Breast epithelium (tissue), 4 donors: ENCODE measurements around the gene MAST3. TPM values are rescaled to one million over a fixed set of nuclear protein-coding genes. Genes with fewer than 3 reads are reported as not detected.

Source experiments
- DNase-seq, 2 donors: peaks; one replicate each; pipeline ENCODE4 v3.0.0-alpha.2; 2019; ENCODE audit warnings: low spot score in 2 of 2
- H3K27ac ChIP-seq, 2 donors: fragments of 200-600 bp; sonication (generic) in 1 of 2; one replicate each; pipeline ENCODE4 v1.5.1; 2016 to 2019; ENCODE audit warnings: mild to moderate bottlenecking in 1 of 2
- H3K27me3 ChIP-seq, 2 donors: fragments of 200-600 bp; sonication (generic) in 1 of 2; one replicate each; pipeline versions ENCODE4 v1.5.1 to v1.6.0; 2017 to 2019; ENCODE audit warnings: control low read depth in 1 of 2, mild to moderate bottlenecking in 1 of 2
- H3K36me3 ChIP-seq: fragments of 200-600 bp; one replicate; pipeline ENCODE4 v1.5.1; 2019
- H3K4me1 ChIP-seq, 2 donors: fragments of 200-600 bp; sonication (generic); one replicate each; pipeline ENCODE4 v1.5.1; 2016 to 2019; ENCODE audit warnings: control low read depth in 1 of 2
- H3K4me3 ChIP-seq, 3 donors: fragments of 200-600 bp; sonication (generic); 1 replicate in 2 of 3; 2 replicates in 1 of 3; pipeline ENCODE4 v1.5.1; 2016 to 2019; ENCODE audit warnings: mild to moderate bottlenecking in 3 of 3, moderate library complexity in 2 of 3
- H3K9me3 ChIP-seq, 2 donors: fragments of 200-600 bp; sonication (generic) in 1 of 2; one replicate each; pipeline ENCODE4 v1.5.1; 2016 to 2019; ENCODE audit warnings: control low read depth in 1 of 2
- CTCF ChIP-seq, 3 donors: fragments of 450-650 bp; IDR thresholded peaks; one replicate each; pipeline ENCODE4 v1.5.1; 2016 to 2017; ENCODE audit warnings: antibody characterized with exemption in 3 of 3, mild to moderate bottlenecking in 3 of 3, moderate library complexity in 3 of 3
- POLR2A ChIP-seq: fragments of 450-650 bp; IDR thresholded peaks from one replicate; pipeline ENCODE4 v1.6.1; 2016; ENCODE audit warnings: antibody characterized with exemption, mild to moderate bottlenecking, moderate library complexity
- POLR2AphosphoS5 ChIP-seq, 3 donors: sonication (generic); formaldehyde crosslinking; IDR thresholded peaks; one replicate each; pipeline ENCODE4 v1.6.1; 2017; ENCODE audit warnings: antibody characterized with exemption in 3 of 3
- intact Hi-C: fragments of 100-400 bp; cut with DNase I; formaldehyde crosslinking; loops from one replicate; pipeline ENCODE4 v1.15.1; 2023; ENCODE audit warnings: low total_unique reads
- total RNA-seq, 3 donors: library from RNA; depleted of rRNA; stranded (reverse); fragments of >200 nt; gene quantifications; one replicate each; pipeline ENCODE4 v1.1.0, GENCODE V29; 2016

Gene MAST3
- 1 to 10 TPM; 5.6 to 8.5 (median 6.2) TPM for total RNA-seq

DNA sequence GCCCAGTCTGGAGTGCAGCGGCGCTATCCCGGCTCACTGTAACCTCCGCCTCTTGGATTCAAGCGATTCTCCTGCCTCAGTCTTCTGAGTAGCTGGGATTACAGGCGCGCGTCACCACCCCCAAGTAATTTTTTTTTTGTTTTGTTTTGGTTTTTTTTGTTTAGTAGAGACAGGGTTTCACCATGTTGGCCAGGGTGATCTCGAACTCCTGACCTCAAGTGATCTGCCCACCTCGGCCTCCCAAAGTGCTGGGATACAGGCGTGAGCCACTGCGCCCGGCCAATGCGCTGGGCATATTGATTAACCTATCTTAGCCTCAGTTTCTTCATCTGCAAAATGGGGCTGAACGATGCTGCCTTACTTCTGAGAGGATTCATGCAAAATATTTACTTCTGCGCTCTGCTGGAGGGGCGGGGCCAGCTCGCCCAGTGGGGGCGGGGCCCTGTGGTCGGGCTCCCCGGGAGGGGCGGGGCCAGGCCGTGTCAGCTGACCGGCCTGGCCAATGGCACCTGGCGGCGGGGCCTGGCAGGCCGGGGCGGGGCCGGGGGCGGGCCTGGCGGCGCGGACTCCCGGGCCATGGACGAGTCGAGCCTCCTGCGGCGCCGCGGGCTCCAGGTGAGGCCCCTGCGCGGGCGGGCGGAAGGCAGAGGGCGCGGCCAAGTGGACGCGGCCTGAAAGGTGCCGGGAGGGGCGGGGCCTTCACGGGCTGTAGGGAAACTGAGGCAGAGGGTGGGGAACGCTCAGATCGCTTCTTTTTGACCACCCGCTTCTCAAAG, at the start of gene MAST3:
Gene MAST3, plus strand, starts transcription at position 562 of the 776 bp plus-strand sequence. Its CDS starts 15 bp downstream, at position 577.
- no peaks in the 10 kb centered on the region for H3K36me3 ChIP-seq
- intact Hi-C loops = no loop called here
- no peak within 1 kb of the TSS for H3K27ac ChIP-seq
- DNase-seq = peak; percentile 80 to 84
- peak within 1 kb of the TSS; percentile 23 to 62 (median 54) for H3K4me3 ChIP-seq
- no peaks in the 10 kb centered on the region for H3K27me3 ChIP-seq
- H3K9me3 ChIP-seq = no peaks in the 10 kb centered on the region
- TF ChIP-seq POLR2AphosphoS5 (IDR thresholded peaks at IDR 0.05) = no peak
- TF ChIP-seq CTCF (IDR thresholded peaks at IDR 0.05) = no peak
- TF ChIP-seq POLR2A = no peak
- peaks cover 0 to 11% of the 10 kb centered on the region in 2 donors for H3K4me1 ChIP-seq

DNA sequence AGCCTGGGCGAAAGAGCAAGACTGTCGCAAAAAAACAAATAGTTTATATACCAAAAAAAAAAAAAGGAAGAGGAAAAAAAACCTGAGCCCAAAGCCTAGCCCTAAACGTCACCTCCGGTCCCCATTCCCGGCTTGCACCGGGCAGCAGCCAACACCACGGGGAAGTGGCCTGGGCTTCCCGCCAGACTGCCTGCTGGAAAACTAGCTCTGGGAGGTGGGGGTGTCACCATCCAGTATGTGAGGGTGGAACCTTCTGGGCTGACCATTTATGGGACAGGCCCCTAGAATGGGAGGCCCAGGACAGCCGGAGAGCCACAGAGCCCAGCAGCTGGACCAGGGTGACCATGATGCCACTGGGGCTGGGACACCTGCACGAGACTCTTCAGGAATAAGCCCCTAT, 48.2 kb upstream of the MAST3 start:
- H3K27me3 ChIP-seq = no peaks in the 10 kb centered on the region
- TF ChIP-seq POLR2A (no peak), POLR2AphosphoS5 (IDR thresholded peaks at IDR 0.05) (peak in 2 of 3 donors; percentile 48 to 60), CTCF (IDR thresholded peaks at IDR 0.05) (no peak)
- DNase-seq = peak; percentile 64 to 77
- peaks cover 5 to 11% of the 10 kb centered on the region in 2 donors for H3K4me1 ChIP-seq
- intact Hi-C loops = no loop called here
- no peaks in the 10 kb centered on the region for H3K36me3 ChIP-seq
- no peak overlapping the region for H3K4me3 ChIP-seq
- no peaks in the 10 kb centered on the region for H3K9me3 ChIP-seq
- peak overlapping the region; percentile 69 to 87 for H3K27ac ChIP-seq

GRCh38 chr19:18051887-18052286, 45.7 kb upstream of the MAST3 start:
- Histone ChIP-seq H3K4me1 (peaks cover 0 to 4% of the 10 kb centered on the region in 2 donors), H3K27me3 (no peaks in the 10 kb centered on the region), H3K27ac (peak overlapping the region; percentile 29 to 77), H3K36me3 (no peaks in the 10 kb centered on the region), H3K4me3 (peak overlapping the region in 2 of 3 donors; percentile 11 to 30), H3K9me3 (no peaks in the 10 kb centered on the region)
- no peak for TF ChIP-seq POLR2AphosphoS5 (IDR thresholded peaks at IDR 0.05)
- no peak for TF ChIP-seq POLR2A
- no peak for TF ChIP-seq CTCF (IDR thresholded peaks at IDR 0.05)
- no peak for DNase-seq
- intact Hi-C loops = no loop called here

DNA sequence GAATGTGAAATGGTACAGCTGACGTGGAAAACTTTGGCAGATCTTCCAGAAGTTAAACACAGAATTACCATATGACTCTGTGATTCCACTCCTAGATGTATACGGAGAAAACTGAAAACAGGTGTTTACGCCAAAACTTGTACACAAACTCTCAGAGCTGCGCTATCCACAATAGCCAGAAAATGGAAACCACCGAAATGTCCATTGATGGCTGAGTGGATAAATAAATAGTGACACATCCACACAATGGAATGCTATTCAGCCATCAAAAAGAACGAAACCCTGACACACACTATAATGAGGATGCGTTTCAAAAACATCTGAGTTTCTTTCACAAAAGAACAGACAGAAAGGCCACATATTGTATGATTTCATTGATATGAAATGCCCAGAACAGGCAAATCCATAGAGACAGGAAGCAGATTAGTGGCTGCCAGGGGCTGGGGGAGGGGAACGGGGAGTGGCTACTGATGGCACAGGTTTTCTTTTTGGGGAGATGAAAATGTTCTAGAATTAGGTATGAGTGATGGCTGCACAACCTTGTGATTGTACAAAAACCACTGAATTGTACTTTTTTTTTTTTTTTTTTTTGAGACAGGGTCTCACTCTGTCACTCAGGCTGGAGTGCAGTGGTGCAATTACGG, 43.9 kb upstream of the MAST3 start:
- H3K4me1 ChIP-seq = peaks cover 0 to 4% of the 10 kb centered on the region in 2 donors
- intact Hi-C loops = no loop called here

More for the DNA sequence above, 43.9 kb upstream of the MAST3 start:
- H3K27me3 ChIP-seq = no peaks in the 10 kb centered on the region
- no peak overlapping the region for H3K4me3 ChIP-seq
- H3K9me3 ChIP-seq = no peaks in the 10 kb centered on the region
- H3K27ac ChIP-seq = peak overlapping the region in 1 of 2 donors; percentile 11
- no peaks in the 10 kb centered on the region for H3K36me3 ChIP-seq
- TF ChIP-seq CTCF (IDR thresholded peaks at IDR 0.05) (no peak), POLR2A (no peak), POLR2AphosphoS5 (IDR thresholded peaks at IDR 0.05) (no peak)
- no peak for DNase-seq
